Stimulated activated CD8-positive, alpha-beta memory T cell treated with anti-CD3 and anti-CD28 coated beads, Interleukin-15, amount 100 ng/mL, for 24 hours (primary cell): ENCODE data around the gene CALD1.

Experiments
- DNase-seq: peaks from one replicate; pipeline ENCODE4 v3.0.0-alpha.2; 2020; ENCODE audit warnings: low read depth

Gene CALD1

DNA sequence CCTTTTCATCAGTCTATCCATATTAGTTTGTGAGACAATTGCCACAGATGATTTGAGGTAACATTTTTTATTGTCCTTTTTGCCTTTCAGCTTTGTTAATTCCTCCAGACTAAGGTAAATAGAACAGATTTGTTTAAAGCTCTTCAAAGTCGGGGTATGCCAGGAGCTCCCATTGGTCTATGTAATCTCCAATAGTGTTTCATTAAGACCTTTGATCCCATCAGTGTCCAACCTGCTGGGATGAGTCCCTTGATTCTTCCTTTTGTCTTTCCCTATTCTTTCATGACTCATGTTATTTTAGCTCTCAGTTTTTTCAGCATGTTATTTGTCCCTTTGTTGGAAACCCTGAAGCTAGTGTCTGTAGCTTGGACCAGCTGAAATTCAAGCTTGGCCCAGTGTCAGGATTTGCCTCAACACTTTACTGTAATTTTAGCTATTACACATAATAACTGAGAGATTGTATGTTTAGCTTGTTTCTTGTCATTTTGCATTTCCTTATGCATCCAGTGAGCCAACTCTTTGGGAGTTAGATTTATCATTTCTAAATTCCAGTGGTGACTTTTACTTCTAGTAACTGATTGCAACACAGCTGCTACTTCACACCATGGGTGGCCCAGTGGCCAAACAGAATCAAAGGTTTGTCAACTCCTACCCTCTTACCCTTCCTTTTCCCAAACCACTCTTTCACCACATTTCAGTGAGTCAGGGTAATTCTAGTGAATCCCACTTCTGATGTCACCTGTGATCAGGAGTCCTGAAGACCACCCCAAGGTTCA lies 222.1 kb downstream of the CALD1 start:
- no peak for DNase-seq

- DNase-seq: no peak
Measured at GRCh38 chr7:135012229-135012628, 232.8 kb downstream of the CALD1 start.
